Loucy (cell line): ENCODE data around the gene SETD2.

ENCODE experiments used
- EZH2phosphoT487 ChIP-seq: fragments of 200-600 bp; IDR thresholded peaks from 2 replicates; pipeline ENCODE4 v1.6.1; 2018; ENCODE audit warnings: antibody characterized with exemption, mild to moderate bottlenecking, moderate library complexity, borderline replicate concordance
- TF ChIP-seq, protein P1 (sequence below): fragments of 200-600 bp; sonication (generic); conservative IDR thresholded peaks from 2 replicates; pipeline ENCODE4 v1.5.1; 2014; ENCODE audit warnings: mild to moderate bottlenecking, antibody characterized with exemption, low read length

DNA sequence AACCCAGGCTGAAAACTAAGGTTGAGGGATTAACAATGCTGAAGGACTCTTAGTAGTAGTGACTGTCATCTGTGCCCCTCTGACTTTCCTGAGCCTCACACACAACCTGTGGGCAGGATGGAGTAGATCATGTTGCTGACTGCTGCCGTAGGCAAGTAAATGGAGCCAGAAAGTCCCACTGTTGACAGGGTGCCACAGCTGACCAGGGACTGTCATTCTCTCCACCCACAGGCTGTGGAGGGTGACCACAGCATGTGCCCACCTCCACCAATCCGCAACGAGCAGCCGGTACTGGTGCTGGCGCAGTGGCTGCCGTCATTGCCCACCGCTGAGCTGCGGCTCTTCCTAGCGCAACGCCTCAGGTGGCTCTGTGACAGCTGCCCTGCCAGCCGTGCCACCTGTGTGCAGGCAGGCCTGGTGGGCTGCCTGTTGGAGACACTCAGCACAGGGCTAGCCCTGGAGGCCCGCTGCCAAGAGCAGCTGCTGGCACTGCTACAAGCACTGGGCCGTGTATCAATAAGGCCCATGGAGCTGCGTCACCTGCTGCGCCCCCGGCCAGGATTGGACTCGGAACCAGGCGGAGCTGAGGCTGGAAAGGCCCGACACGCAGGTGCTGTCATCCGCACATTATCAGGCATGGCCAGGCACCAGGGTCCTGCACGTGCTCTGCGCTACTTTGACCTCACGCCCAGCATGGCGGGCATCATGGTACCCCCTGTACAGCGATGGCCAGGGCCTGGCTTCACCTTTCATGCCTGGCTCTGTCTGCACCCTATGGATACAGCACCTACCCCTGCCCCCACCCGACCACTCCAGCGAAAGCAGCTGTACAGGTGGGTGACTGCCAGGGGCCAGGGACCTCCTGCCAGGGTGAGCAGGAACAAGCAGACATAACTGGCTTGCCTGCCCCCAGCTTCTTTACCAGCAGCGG lies 168.8 kb downstream of the SETD2 start:
- TF ChIP-seq, protein P1, sequence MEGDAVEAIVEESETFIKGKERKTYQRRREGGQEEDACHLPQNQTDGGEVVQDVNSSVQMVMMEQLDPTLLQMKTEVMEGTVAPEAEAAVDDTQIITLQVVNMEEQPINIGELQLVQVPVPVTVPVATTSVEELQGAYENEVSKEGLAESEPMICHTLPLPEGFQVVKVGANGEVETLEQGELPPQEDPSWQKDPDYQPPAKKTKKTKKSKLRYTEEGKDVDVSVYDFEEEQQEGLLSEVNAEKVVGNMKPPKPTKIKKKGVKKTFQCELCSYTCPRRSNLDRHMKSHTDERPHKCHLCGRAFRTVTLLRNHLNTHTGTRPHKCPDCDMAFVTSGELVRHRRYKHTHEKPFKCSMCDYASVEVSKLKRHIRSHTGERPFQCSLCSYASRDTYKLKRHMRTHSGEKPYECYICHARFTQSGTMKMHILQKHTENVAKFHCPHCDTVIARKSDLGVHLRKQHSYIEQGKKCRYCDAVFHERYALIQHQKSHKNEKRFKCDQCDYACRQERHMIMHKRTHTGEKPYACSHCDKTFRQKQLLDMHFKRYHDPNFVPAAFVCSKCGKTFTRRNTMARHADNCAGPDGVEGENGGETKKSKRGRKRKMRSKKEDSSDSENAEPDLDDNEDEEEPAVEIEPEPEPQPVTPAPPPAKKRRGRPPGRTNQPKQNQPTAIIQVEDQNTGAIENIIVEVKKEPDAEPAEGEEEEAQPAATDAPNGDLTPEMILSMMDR: no peak
- TF ChIP-seq EZH2phosphoT487: no peak
